HG02678 (cell line): ENCODE results near the gene SUSD4.

Experiments used
- ATAC-seq: cut with Tn5 transposase; IDR thresholded peaks from one replicate; pipeline ENCODE4 v1.9.1; 2021; ENCODE audit warnings: mild to moderate bottlenecking, moderate library complexity; ENCODE audit not compliant: unreplicated experiment

Gene SUSD4

GRCh38 chr1:223363057-223363855, 720 bp downstream of the SUSD4 start:
- no peak for ATAC-seq

GRCh38 chr1:223358826-223359225, 5.2 kb downstream of the SUSD4 start:
- no peak for ATAC-seq

- no peak for ATAC-seq
Measured at GRCh38 chr1:223355699-223356098, 8.3 kb downstream of the SUSD4 start.

- ATAC-seq = no peak
Measured at GRCh38 chr1:223353939-223354338, 10.0 kb downstream of the SUSD4 start.

GRCh38 chr1:223352944-223353343, 11.0 kb downstream of the SUSD4 start:
- no peak for ATAC-seq

- ATAC-seq = no peak
Measured at GRCh38 chr1:223350361-223350908, 13.5 kb downstream of the SUSD4 start.

- ATAC-seq = no peak
Measured at GRCh38 chr1:223349241-223349640, 14.7 kb downstream of the SUSD4 start.

- ATAC-seq = no peak
Measured at GRCh38 chr1:223348439-223348838, 15.5 kb downstream of the SUSD4 start.

- no peak for ATAC-seq
Measured at GRCh38 chr1:223347583-223347982, 16.4 kb downstream of the SUSD4 start.

- no peak for ATAC-seq
Measured at GRCh38 chr1:223346311-223346710, 17.7 kb downstream of the SUSD4 start.

GRCh38 chr1:223345720-223346119, 18.3 kb downstream of the SUSD4 start:
- ATAC-seq = no peak

GRCh38 chr1:223344491-223344890, 19.5 kb downstream of the SUSD4 start:
- ATAC-seq = no peak

- ATAC-seq = no peak
Measured at GRCh38 chr1:223343692-223344091, 20.3 kb downstream of the SUSD4 start.

GRCh38 chr1:223341121-223341520, 22.9 kb downstream of the SUSD4 start:
- ATAC-seq = no peak

- no peak for ATAC-seq
Measured at GRCh38 chr1:223340637-223341036, 23.3 kb downstream of the SUSD4 start.

- no peak for ATAC-seq
Measured at GRCh38 chr1:223339861-223340260, 24.1 kb downstream of the SUSD4 start.

- no peak for ATAC-seq
Measured at GRCh38 chr1:223338811-223339746, 24.9 kb downstream of the SUSD4 start.

- no peak for ATAC-seq
Measured at GRCh38 chr1:223337174-223337869, 26.7 kb downstream of the SUSD4 start.

GRCh38 chr1:223334156-223334555, 29.8 kb downstream of the SUSD4 start:
- ATAC-seq = no peak

GRCh38 chr1:223332997-223333396, 31.0 kb downstream of the SUSD4 start:
- ATAC-seq = no peak

GRCh38 chr1:223331929-223332328, 32.0 kb downstream of the SUSD4 start:
- no peak for ATAC-seq
